AG10803 (cell line): ENCODE results near the gene CAPZB.

Source experiments
- DNase-seq: peaks from one replicate; pipeline ENCODE4 v3.0.0; 2010; ENCODE audit warnings: low read depth
- H3K4me3 ChIP-seq: 2 replicates; pipeline ENCODE4 v1.5.1; 2011; ENCODE audit warnings: mild to moderate bottlenecking, low read length, control low read depth
- CTCF ChIP-seq: conservative IDR thresholded peaks from 2 replicates; pipeline ENCODE4 v1.5.1; 2011; ENCODE audit warnings: mild to moderate bottlenecking, low read length, control low read depth, inconsistent platforms

The CAPZB gene

GRCh38 chr1:19366599-19367536 is 118.5 kb downstream of the CAPZB start:
- DNase-seq: no peak
- TF ChIP-seq CTCF: no peak

DNA sequence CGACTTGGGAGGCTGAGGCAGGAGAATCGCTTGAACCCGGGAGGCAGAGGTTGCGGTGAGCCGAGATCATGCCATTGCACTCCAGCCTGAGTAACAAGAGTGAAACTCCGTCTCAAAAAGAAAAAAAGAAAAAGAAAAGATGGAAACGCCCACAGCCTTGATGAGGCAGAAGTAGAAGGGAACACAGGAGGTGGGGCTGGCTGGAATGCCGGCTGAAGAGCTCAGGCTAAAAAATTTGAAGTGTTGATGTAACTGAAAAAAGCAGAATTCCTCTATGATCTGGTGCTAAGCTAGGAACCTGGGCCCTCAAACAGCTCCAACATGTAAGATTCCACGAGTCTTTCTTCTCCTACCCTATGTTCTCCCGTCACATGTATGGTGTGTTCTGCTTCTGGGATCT is 119.6 kb downstream of the CAPZB start:
- TF ChIP-seq CTCF: no peak
- no peak overlapping the region for H3K4me3 ChIP-seq

More at GRCh38 chr1:19366599-19367536, 118.5 kb downstream of the CAPZB start:
- no peak overlapping the region for H3K4me3 ChIP-seq

DNA sequence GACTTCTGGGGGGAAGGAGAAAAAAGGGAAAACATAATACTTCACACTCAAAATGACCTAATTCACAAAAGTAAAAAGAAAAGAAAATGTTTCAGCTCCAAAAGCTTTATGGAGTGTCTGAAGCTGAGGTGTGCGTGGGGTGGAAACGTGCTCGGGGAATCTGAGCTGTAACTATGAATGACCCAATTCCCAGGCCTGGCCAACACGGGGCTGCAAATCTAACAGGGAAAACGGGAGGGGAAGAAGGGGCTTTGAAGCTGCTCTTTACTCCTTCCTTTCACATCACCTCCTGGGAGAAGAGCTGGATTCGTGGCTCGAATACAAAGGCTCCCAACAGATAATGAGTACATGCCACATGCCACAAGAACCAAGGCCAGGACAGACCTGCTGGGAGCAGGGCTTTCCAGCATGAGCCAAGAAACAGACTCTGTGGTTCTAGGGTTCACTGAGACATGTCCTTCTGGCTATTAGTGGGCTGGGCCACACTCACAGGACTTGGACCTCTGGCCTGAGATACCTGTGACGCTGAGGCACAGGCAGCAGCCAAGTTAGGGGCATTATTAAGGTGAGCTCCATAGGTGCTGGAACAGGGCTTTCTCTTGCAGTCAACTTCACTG is 121.7 kb downstream of the CAPZB start:
- TF ChIP-seq CTCF: no peak
- H3K4me3 ChIP-seq: no peak overlapping the region

More for the DNA sequence above, 119.6 kb downstream of the CAPZB start:
- DNase-seq: peak; percentile 48

GRCh38 chr1:19361611-19362147 is 123.7 kb downstream of the CAPZB start:
- no peak overlapping the region for H3K4me3 ChIP-seq
- TF ChIP-seq CTCF: no peak
- DNase-seq: peak; percentile 58

More for the DNA sequence above, 121.7 kb downstream of the CAPZB start:
- DNase-seq: no peak

DNA sequence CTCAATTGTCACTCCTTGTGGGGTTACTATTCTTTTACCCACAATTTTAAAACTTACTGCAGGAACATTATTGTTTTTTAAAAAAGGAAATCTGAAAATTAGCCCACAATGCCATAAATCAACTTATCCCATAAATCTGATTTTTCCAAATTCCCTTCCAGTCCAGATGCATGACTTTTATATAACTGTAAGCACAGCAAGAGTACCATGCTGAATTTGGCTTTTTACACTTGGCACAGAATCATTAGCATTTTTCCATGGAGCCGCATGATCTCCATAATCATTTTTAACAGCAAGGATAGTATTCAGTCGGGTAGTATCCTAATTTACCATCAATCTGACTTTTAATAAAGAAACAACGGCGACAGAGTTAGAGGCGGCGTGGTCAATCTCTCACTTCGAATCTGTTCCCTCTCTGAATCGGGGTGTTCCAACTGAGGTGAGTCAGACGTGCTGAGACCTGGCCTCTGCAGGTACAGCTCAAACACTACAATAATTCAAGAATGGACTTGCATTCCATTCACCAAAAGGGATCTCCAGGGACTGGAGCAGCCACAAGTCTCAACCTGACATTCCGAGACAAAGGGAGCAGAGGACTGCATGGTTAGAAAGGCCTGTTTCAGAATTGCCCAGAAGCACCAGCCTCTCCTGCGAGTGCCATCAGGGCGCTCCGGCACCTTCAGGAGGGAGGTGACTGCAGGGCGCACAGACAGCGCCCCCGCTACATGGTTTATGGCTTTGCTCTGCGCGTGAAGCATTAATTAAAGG is 124.3 kb downstream of the CAPZB start:
- no peak for DNase-seq
- H3K4me3 ChIP-seq: no peak overlapping the region
- TF ChIP-seq CTCF: no peak

DNA sequence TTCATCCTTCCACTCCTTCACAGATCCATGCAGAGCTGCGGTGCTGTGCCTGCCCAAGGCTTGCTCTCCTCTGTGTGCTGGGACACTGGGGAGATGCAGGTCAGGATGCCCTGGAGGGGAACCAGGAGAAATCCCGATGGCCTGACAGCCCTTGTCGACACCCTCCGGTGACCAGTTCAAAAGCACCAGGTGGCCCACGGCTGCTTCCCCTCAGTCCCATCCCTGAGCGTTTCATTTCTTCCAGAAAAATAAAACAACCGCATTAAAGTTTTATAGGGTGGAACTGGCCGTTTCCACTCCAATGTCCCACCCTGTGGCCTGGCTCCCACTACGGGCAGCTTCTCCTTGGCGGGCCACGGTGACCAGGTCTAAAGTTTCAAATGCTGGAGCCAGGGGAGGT is 124.9 kb downstream of the CAPZB start:
- no peak overlapping the region for H3K4me3 ChIP-seq
- DNase-seq: no peak
- no peak for TF ChIP-seq CTCF
